Smooth muscle cell (in vitro differentiated cells): Measurements from ENCODE around the gene CYSRT1. TPM values are rescaled to one million over a fixed set of nuclear protein-coding genes. Genes with fewer than 3 reads are reported as not detected.
A peak's percentile ranks its signal among the peaks of the same experiment; 100 is the strongest.

ENCODE experiments used
- DNase-seq: peaks from one replicate; lab custom pipeline; 2025; ENCODE audit not compliant: unreplicated experiment; lab: John Stamatoyannopoulos, UW
- H2AFZ ChIP-seq: fragments of 200-600 bp; sonication (generic); 2 replicates; pipeline ENCODE4 v1.6.0; 2016; ENCODE audit warnings: antibody characterized with exemption, low read depth, mild to moderate bottlenecking
- H3F3A ChIP-seq: fragments of 200-600 bp; sonication (generic); 2 replicates; pipeline ENCODE4 v1.6.0; 2017; ENCODE audit warnings: antibody characterized with exemption, low read depth
- H3K27ac ChIP-seq: fragments of 200-600 bp; sonication (generic); 2 replicates; pipeline ENCODE4 v1.5.1; 2016; ENCODE audit warnings: low read depth, mild to moderate bottlenecking
- H3K27me3 ChIP-seq: fragments of 200-600 bp; sonication (generic); 2 replicates; pipeline ENCODE4 v1.6.1; 2016; ENCODE audit warnings: low read depth, mild to moderate bottlenecking
- H3K36me3 ChIP-seq: fragments of 200-600 bp; sonication (generic); 2 replicates; pipeline ENCODE4 v1.5.1; 2016; ENCODE audit warnings: low read depth
- H3K4me1 ChIP-seq: fragments of 200-600 bp; sonication (generic); 2 replicates; pipeline ENCODE4 v1.5.1; 2016; ENCODE audit warnings: low read depth
- H3K4me2 ChIP-seq: fragments of 200-600 bp; sonication (generic); 2 replicates; pipeline ENCODE4 v1.6.0; 2016; ENCODE audit warnings: mild to moderate bottlenecking
- H3K4me3 ChIP-seq: fragments of 200-600 bp; sonication (generic); 2 replicates; pipeline ENCODE4 v1.5.1; 2016; ENCODE audit warnings: mild to moderate bottlenecking
- H3K79me2 ChIP-seq: fragments of 200-600 bp; sonication (generic); 2 replicates; pipeline ENCODE4 v1.6.0; 2016; ENCODE audit warnings: low read depth, mild to moderate bottlenecking
- H3K9ac ChIP-seq: fragments of 200-600 bp; sonication (generic); 2 replicates; pipeline ENCODE4 v1.6.0; 2016; ENCODE audit warnings: low read depth
- H3K9me3 ChIP-seq: fragments of 200-600 bp; sonication (generic); replicated peaks from 2 replicates; pipeline ENCODE4 v1.5.1; 2016; ENCODE audit warnings: low read depth
- H4K20me1 ChIP-seq: fragments of 200-600 bp; sonication (generic); 2 replicates; pipeline ENCODE4 v1.6.0; 2016; ENCODE audit warnings: low read depth
- CTCF ChIP-seq: fragments of 200-600 bp; sonication (generic); IDR thresholded peaks from 2 replicates; pipeline ENCODE4 v1.5.1; 2017; ENCODE audit warnings: borderline replicate concordance, mild to moderate bottlenecking, antibody characterized with exemption; ENCODE audit not compliant: insufficient read depth, poor library complexity, severe bottlenecking
- WGBS: methylation state at CpG from one replicate; pipeline ENCODE4 v1.1.7; 2016; ENCODE audit warnings: low lambda C conversion rate; 5-methylcytosine and 5-hydroxymethylcytosine counted together
- polyA plus RNA-seq: library from polyadenylated mRNA; unstranded; fragments of >200 nt; fragmentation: Nextera tagmentation; extraction: Ambion mirVana; gene quantifications from 2 replicates; pipeline ENCODE4 v1.2.1, GENCODE V29; 2016
- total RNA-seq: library from RNA; depleted of rRNA; stranded (reverse); fragments of >200 nt; gene quantifications from 2 replicates; pipeline ENCODE4 v1.2.3, GENCODE V29; 2014

CYSRT1 gene
- total and polyA plus RNA-seq, 2 experiments from 2014 or later: 2.3 to 2.4 TPM

GRCh38 chr9:137235424-137236237, 10.7 kb downstream of the CYSRT1 start:
- Histone ChIP-seq H3K79me2 (peaks cover 15% of the 10 kb centered on the region), H2AFZ (no peak overlapping the region), H3K27ac (no peak overlapping the region), H3K9ac (no peak overlapping the region), H3K27me3 (no peaks in the 10 kb centered on the region), H3K36me3 (no peaks in the 10 kb centered on the region), H4K20me1 (peaks cover 16% of the 10 kb centered on the region), H3K4me3 (peak overlapping the region; percentile 16), H3F3A (peaks cover 5% of the 10 kb centered on the region), H3K4me1 (peaks cover 7% of the 10 kb centered on the region), H3K9me3 (no peaks in the 10 kb centered on the region), H3K4me2 (peak overlapping the region; percentile 64)
- 87% methylated on average over 35 of the region's 35 CpGs for WGBS
- no peak for TF ChIP-seq CTCF
- no peak for DNase-seq

- no peak overlapping the region for H3K27ac ChIP-seq
- H3F3A ChIP-seq: peaks cover 5% of the 10 kb centered on the region
- peak overlapping the region; percentile 64 for H3K4me2 ChIP-seq
- no peak overlapping the region for H2AFZ ChIP-seq
- peaks cover 7% of the 10 kb centered on the region for H3K4me1 ChIP-seq
- H3K9ac ChIP-seq: no peak overlapping the region
- TF ChIP-seq CTCF: peak; percentile 99
- WGBS: 30% methylated on average over 31 of the region's 31 CpGs
- peaks cover 15% of the 10 kb centered on the region for H3K79me2 ChIP-seq
- H3K36me3 ChIP-seq: no peaks in the 10 kb centered on the region
- peak; percentile 64 for DNase-seq
- H3K9me3 ChIP-seq: no peaks in the 10 kb centered on the region
- H3K4me3 ChIP-seq: peak overlapping the region; percentile 16
- no peaks in the 10 kb centered on the region for H3K27me3 ChIP-seq
- peaks cover 16% of the 10 kb centered on the region for H4K20me1 ChIP-seq
Observed at GRCh38 chr9:137236238-137236935, 11.4 kb downstream of the CYSRT1 start.

- H3K79me2 ChIP-seq: peaks cover 20% of the 10 kb centered on the region
- 69% methylated on average over 11 of the region's 11 CpGs for WGBS
- no peaks in the 10 kb centered on the region for H3K36me3 ChIP-seq
- H3K4me1 ChIP-seq: peaks cover 7% of the 10 kb centered on the region
- peak overlapping the region; percentile 64 for H3K4me2 ChIP-seq
- no peak overlapping the region for H3K9ac ChIP-seq
- TF ChIP-seq CTCF: no peak
- H3F3A ChIP-seq: peaks cover 9% of the 10 kb centered on the region
- no peak for DNase-seq
- no peaks in the 10 kb centered on the region for H3K27me3 ChIP-seq
- H2AFZ ChIP-seq: no peak overlapping the region
- H4K20me1 ChIP-seq: peaks cover 21% of the 10 kb centered on the region
- H3K27ac ChIP-seq: no peak overlapping the region
- H3K9me3 ChIP-seq: no peaks in the 10 kb centered on the region
- H3K4me3 ChIP-seq: no peak overlapping the region
Observed at GRCh38 chr9:137236936-137237421, 12.0 kb downstream of the CYSRT1 start.
